ENCODE data around the gene TRIM71. TPM values are rescaled to one million over a fixed set of nuclear protein-coding genes. Genes with fewer than 3 reads are reported as not detected.

Gene TRIM71
- total and polyA plus RNA-seq, 2 of the 13 experiments (the other 11 are each of a cell fraction or from before 2014, with no cell fraction given), result 21.7 to 76.9 TPM

GRCh38 chr3:32946973-32947788 is 129.4 kb downstream of the TRIM71 start (continued):
- no peak for TF ChIP-seq PRDM10 (CRISPR knock-in tag; IDR thresholded peaks at IDR 0.05; ENCODE audit: low read depth)
- TF ChIP-seq AGO2 (optimal IDR thresholded peaks at IDR 0.05; ENCODE audit: low read depth, low read length), result no peak
- TF ChIP-seq HOXA9 (CRISPR knock-in tag; IDR thresholded peaks at IDR 0.05; ENCODE audit: borderline replicate concordance), result 0 out of 2 replicates have a peak, but pooled peaks have one; percentile 25
- no peak for TF ChIP-seq ZNF839 (CRISPR knock-in tag; IDR thresholded peaks at IDR 0.05; ENCODE audit: borderline replicate concordance)
- TF ChIP-seq FOXO4 (CRISPR knock-in tag; conservative IDR thresholded peaks at IDR 0.05), result 0 out of 2 replicates have a peak, but pooled peaks have one; percentile 44
- TF ChIP-seq CBX1 (IDR thresholded peaks at IDR 0.05; ENCODE audit: low read depth), result no peak
- peak; percentile 41; the same call in 1 of the 2 replicates for TF ChIP-seq ZNF605 (CRISPR knock-in tag; IDR thresholded peaks at IDR 0.05)
- TF ChIP-seq TP53 (CRISPR knock-in tag; conservative IDR thresholded peaks at IDR 0.05), result no peak
- no peak for TF ChIP-seq ZNF644 (CRISPR knock-in tag; IDR thresholded peaks at IDR 0.05; ENCODE audit: low read depth)
- no peak for TF ChIP-seq GMEB2 (CRISPR knock-in tag; IDR thresholded peaks at IDR 0.05; ENCODE audit: low read depth)
- TF ChIP-seq HNRNPUL1 (IDR thresholded peaks at IDR 0.05; ENCODE audit: low read depth, low read length), result no peak

Other genes starting within 250 kb of the TRIM71 start
- gene DYNC1LI1, start 247.1 kb upstream of the TRIM71 start, total RNA-seq (2016; rRNA removed; fragmentation: Illumina TruSeq; extraction: Trizol), result 37.1 and 51.6 TPM in 2 replicates
- 10.5 and 13.4 TPM in 2 replicates for gene DYNC1LI1, start 247.1 kb upstream of the TRIM71 start, polyA plus RNA-seq (2011; rRNA removed)
- gene CNOT10, start 132.8 kb upstream of the TRIM71 start, total RNA-seq (2016; rRNA removed; fragmentation: Illumina TruSeq; extraction: Trizol), result 34.1 and 39.0 TPM in 2 replicates
- 17.0 and 21.2 TPM in 2 replicates for gene CNOT10, start 132.8 kb upstream of the TRIM71 start, polyA plus RNA-seq (2011; rRNA removed)
- gene CCR4, start 133.6 kb downstream of the TRIM71 start, total RNA-seq (2016; rRNA removed; fragmentation: Illumina TruSeq; extraction: Trizol), result 0.04 and 0.06 TPM in 2 replicates
- gene CCR4, start 133.6 kb downstream of the TRIM71 start, polyA plus RNA-seq (2011; rRNA removed), result 0.05 TPM in 2 replicates

All from HepG2 (cell line).